ENCODE results near the gene FKBP15. TPM values are rescaled to one million over a fixed set of nuclear protein-coding genes. Genes with fewer than 3 reads are reported as not detected.
A peak's percentile ranks its signal among the peaks of the same experiment; 100 is the strongest.

The FKBP15 gene
- total and polyA plus RNA-seq, 3 experiments from 2014 or later: 17.7 to 30.7 (median 29.8) TPM

GRCh38 chr9:113156880-113157279, 64.2 kb downstream of the FKBP15 start:
- H3K4me3 Mint-ChIP-seq: no peak overlapping the region
- ChIA-PET POLR2A (no interaction called here), CTCF (interaction anchor here (1.3 kb wide), 1 partner anchor 45 kb away, joined by 3 read pairs; no protein-coding TSS in a partner anchor)
- peaks cover 24 to 40% (median 31%) of the 10 kb centered on the region in 3 donors for H3K4me1 Mint-ChIP-seq
- no peaks in the 10 kb centered on the region for H3K9me3 Mint-ChIP-seq
- H3K36me3 Mint-ChIP-seq: peaks cover 0 to 30% (median 8%) of the 10 kb centered on the region in 3 donors
- Histone ChIP-seq H3K4me1 (ENCODE audit: insufficient read depth, low read length) (peaks cover 15% of the 10 kb centered on the region), H3K27me3 (ENCODE audit: insufficient read depth, low read length, poor library complexity, severe bottlenecking) (no peaks in the 10 kb centered on the region), H3K9me3 (ENCODE audit: low read length) (no peaks in the 10 kb centered on the region), H3K4me3 (ENCODE audit: low read length) (no peak overlapping the region), H3K36me3 (ENCODE audit: insufficient read depth, low read length) (no peaks in the 10 kb centered on the region), H3K27ac (ENCODE audit: low read depth, low read length) (no peak overlapping the region)
- DNase-seq: no peak
- H3K27ac Mint-ChIP-seq: peak overlapping the region in 5 of 8 donors; percentile 3 to 77 (median 39)
- no peaks in the 10 kb centered on the region for H3K27me3 Mint-ChIP-seq

- Histone ChIP-seq H3K27me3 (ENCODE audit: insufficient read depth, low read length, poor library complexity, severe bottlenecking) (no peaks in the 10 kb centered on the region), H3K36me3 (ENCODE audit: insufficient read depth, low read length) (no peaks in the 10 kb centered on the region), H3K4me1 (ENCODE audit: insufficient read depth, low read length) (peaks cover 20% of the 10 kb centered on the region), H3K27ac (ENCODE audit: low read depth, low read length) (no peak overlapping the region), H3K9me3 (ENCODE audit: low read length) (no peaks in the 10 kb centered on the region), H3K4me3 (ENCODE audit: low read length) (no peak overlapping the region)
- ChIA-PET CTCF (interaction anchor here (1.3 to 1.6 kb wide), 2 partner anchors 44 to 500 kb away, joined by 3 read pairs; no protein-coding TSS in a partner anchor), POLR2A (no interaction called here)
- Mint-ChIP-seq H3K9me3 (no peaks in the 10 kb centered on the region), H3K4me1 (peaks cover 29 to 45% (median 35%) of the 10 kb centered on the region in 3 donors), H3K27ac (peak overlapping the region; percentile 18 to 81 (median 48)), H3K27me3 (no peaks in the 10 kb centered on the region), H3K36me3 (peaks cover 0 to 24% (median 8%) of the 10 kb centered on the region in 3 donors), H3K4me3 (peak overlapping the region in 5 of 7 donors; percentile 5 to 28 (median 15))
- peak in 4 of 5 donors; percentile 10 to 50 (median 42) for DNase-seq
These were observed 65.0 kb downstream of the FKBP15 start for GRCh38 chr9:113155911-113156588.

- ChIA-PET CTCF (interaction anchor here (1.6 kb wide), 1 partner anchor 501 kb away, joined by 3 read pairs; no protein-coding TSS in a partner anchor), POLR2A (no interaction called here)
- H3K27ac Mint-ChIP-seq: peak overlapping the region in 3 of 8 donors; percentile 53 to 68 (median 66)
- no peaks in the 10 kb centered on the region for H3K27me3 ChIP-seq (ENCODE audit: insufficient read depth, low read length, poor library complexity, severe bottlenecking)
- H3K9me3 ChIP-seq (ENCODE audit: low read length): no peaks in the 10 kb centered on the region
- H3K27ac ChIP-seq (ENCODE audit: low read depth, low read length): no peak overlapping the region
- peaks cover 26% of the 10 kb centered on the region for H3K4me1 ChIP-seq (ENCODE audit: insufficient read depth, low read length)
- no peaks in the 10 kb centered on the region for H3K27me3 Mint-ChIP-seq
- peak overlapping the region in 1 of 7 donors; percentile 18 for H3K4me3 Mint-ChIP-seq
- no peak for DNase-seq
- no peaks in the 10 kb centered on the region for H3K36me3 ChIP-seq (ENCODE audit: insufficient read depth, low read length)
- no peaks in the 10 kb centered on the region for H3K9me3 Mint-ChIP-seq
- H3K36me3 Mint-ChIP-seq: peaks cover 0 to 19% (median 7%) of the 10 kb centered on the region in 3 donors
- no peak overlapping the region for H3K4me3 ChIP-seq (ENCODE audit: low read length)
- H3K4me1 Mint-ChIP-seq: peaks cover 34 to 52% (median 41%) of the 10 kb centered on the region in 3 donors
These were observed 66.1 kb downstream of the FKBP15 start for GRCh38 chr9:113154946-113155345.

- Mint-ChIP-seq H3K27me3 (no peaks in the 10 kb centered on the region), H3K36me3 (peaks cover 0 to 15% (median 7%) of the 10 kb centered on the region in 3 donors), H3K9me3 (no peaks in the 10 kb centered on the region), H3K4me1 (peaks cover 34 to 52% (median 41%) of the 10 kb centered on the region in 3 donors), H3K4me3 (peak overlapping the region in 1 of 7 donors; percentile 18), H3K27ac (peak overlapping the region in 4 of 8 donors; percentile 53 to 68 (median 64))
- Histone ChIP-seq H3K9me3 (ENCODE audit: low read length) (no peaks in the 10 kb centered on the region), H3K4me1 (ENCODE audit: insufficient read depth, low read length) (peaks cover 26% of the 10 kb centered on the region), H3K27ac (ENCODE audit: low read depth, low read length) (no peak overlapping the region), H3K36me3 (ENCODE audit: insufficient read depth, low read length) (no peaks in the 10 kb centered on the region), H3K4me3 (ENCODE audit: low read length) (no peak overlapping the region), H3K27me3 (ENCODE audit: insufficient read depth, low read length, poor library complexity, severe bottlenecking) (no peaks in the 10 kb centered on the region)
- DNase-seq: no peak
- CTCF ChIA-PET: no interaction called here
- POLR2A ChIA-PET: no interaction called here
These were observed 66.6 kb downstream of the FKBP15 start for GRCh38 chr9:113154471-113154870.

GRCh38 chr9:113153599-113153998, 67.5 kb downstream of the FKBP15 start:
- Histone ChIP-seq H3K27ac (ENCODE audit: low read depth, low read length) (no peak overlapping the region), H3K9me3 (ENCODE audit: low read length) (no peaks in the 10 kb centered on the region), H3K36me3 (ENCODE audit: insufficient read depth, low read length) (no peaks in the 10 kb centered on the region), H3K27me3 (ENCODE audit: insufficient read depth, low read length, poor library complexity, severe bottlenecking) (no peaks in the 10 kb centered on the region), H3K4me1 (ENCODE audit: insufficient read depth, low read length) (peaks cover 26% of the 10 kb centered on the region), H3K4me3 (ENCODE audit: low read length) (no peak overlapping the region)
- Mint-ChIP-seq H3K9me3 (no peaks in the 10 kb centered on the region), H3K36me3 (peaks cover 0 to 10% (median 3%) of the 10 kb centered on the region in 3 donors), H3K4me1 (peaks cover 34 to 52% (median 41%) of the 10 kb centered on the region in 3 donors), H3K27me3 (no peaks in the 10 kb centered on the region), H3K27ac (peak overlapping the region in 2 of 8 donors; percentile 29 to 70), H3K4me3 (peak overlapping the region in 1 of 7 donors; percentile 41)
- no peak for DNase-seq
- ChIA-PET CTCF (interaction anchor here (1.0 kb wide), 1 partner anchor 18 kb away, joined by 3 read pairs; no protein-coding TSS in a partner anchor), POLR2A (no interaction called here)

- H3K9me3 Mint-ChIP-seq: no peaks in the 10 kb centered on the region
- no peak for DNase-seq
- peak overlapping the region in 7 of 8 donors; percentile 19 to 90 (median 68) for H3K27ac Mint-ChIP-seq
- CTCF ChIA-PET: interaction anchor here (1.0 to 2.4 kb wide), 2 partner anchors 10 to 18 kb away, joined by 3 to 11 read pairs; no protein-coding TSS in a partner anchor
- no peaks in the 10 kb centered on the region for H3K36me3 ChIP-seq (ENCODE audit: insufficient read depth, low read length)
- H3K27me3 ChIP-seq (ENCODE audit: insufficient read depth, low read length, poor library complexity, severe bottlenecking): no peaks in the 10 kb centered on the region
- no peaks in the 10 kb centered on the region for H3K27me3 Mint-ChIP-seq
- peak overlapping the region; percentile 67 to 91 (median 83) for H3K4me3 Mint-ChIP-seq
- peaks cover 26% of the 10 kb centered on the region for H3K4me1 ChIP-seq (ENCODE audit: insufficient read depth, low read length)
- no peak overlapping the region for H3K27ac ChIP-seq (ENCODE audit: low read depth, low read length)
- no peak overlapping the region for H3K4me3 ChIP-seq (ENCODE audit: low read length)
- peaks cover 34 to 52% (median 41%) of the 10 kb centered on the region in 3 donors for H3K4me1 Mint-ChIP-seq
- H3K36me3 Mint-ChIP-seq: peaks cover 0 to 3% (median 0%) of the 10 kb centered on the region in 3 donors
- H3K9me3 ChIP-seq (ENCODE audit: low read length): no peaks in the 10 kb centered on the region
- POLR2A ChIA-PET: interaction anchor here (1.1 kb wide), 1 partner anchor 69 kb away, joined by 4 read pairs; the partner anchor contains the start of genes FKBP15 and SLC31A1
These were observed 68.4 kb downstream of the FKBP15 start for GRCh38 chr9:113152699-113153098.

GRCh38 chr9:113151696-113152630, 69.1 kb downstream of the FKBP15 start:
- H3K9me3 ChIP-seq (ENCODE audit: low read length): no peaks in the 10 kb centered on the region
- CTCF ChIA-PET: interaction anchor here (1.1 to 2.4 kb wide), 3 partner anchors 10 to 69 kb away, joined by 4 to 11 read pairs (median 5); partner anchors contain the start of genes FKBP15 and SLC31A1
- peak overlapping the region; percentile 70 for H3K4me3 ChIP-seq (ENCODE audit: low read length)
- H3K27ac ChIP-seq (ENCODE audit: low read depth, low read length): no peak overlapping the region
- H3K36me3 ChIP-seq (ENCODE audit: insufficient read depth, low read length): no peaks in the 10 kb centered on the region
- POLR2A ChIA-PET: interaction anchor here (0.6 to 1.1 kb wide), 2 partner anchors 69 to 126 kb away, joined by 3 to 4 read pairs; partner anchors contain the start of genes FKBP15 and SLC31A1
- no peaks in the 10 kb centered on the region for H3K9me3 Mint-ChIP-seq
- H3K36me3 Mint-ChIP-seq: peaks cover 0 to 3% (median 0%) of the 10 kb centered on the region in 3 donors
- peaks cover 26% of the 10 kb centered on the region for H3K4me1 ChIP-seq (ENCODE audit: insufficient read depth, low read length)
- peaks cover 34 to 51% (median 41%) of the 10 kb centered on the region in 3 donors for H3K4me1 Mint-ChIP-seq
- DNase-seq: no peak
- H3K27me3 Mint-ChIP-seq: no peaks in the 10 kb centered on the region
- H3K4me3 Mint-ChIP-seq: peak overlapping the region; percentile 67 to 91 (median 83)
- H3K27me3 ChIP-seq (ENCODE audit: insufficient read depth, low read length, poor library complexity, severe bottlenecking): no peaks in the 10 kb centered on the region
- peak overlapping the region; percentile 56 to 90 (median 83) for H3K27ac Mint-ChIP-seq

All from CD8-positive, alpha-beta memory T cell (primary cell).